Skeletal muscle tissue (tissue), 4 donors: ENCODE data around the gene RBPJL. TPM values are rescaled to one million over a fixed set of nuclear protein-coding genes. Genes with fewer than 3 reads are reported as not detected.
A peak's percentile ranks its signal among the peaks of the same experiment; 100 is the strongest.
"Not testable (repeated sequence)": the region's sequence is repeated elsewhere in the genome, so short reads cannot be mapped to it uniquely, and the experiment has no call there.

Experiments
- H3K27ac ChIP-seq: one replicate; pipeline ENCODE4 v1.7.0; 2013; ENCODE audit warnings: mild to moderate bottlenecking, low read depth, low read length, inconsistent platforms
- H3K27me3 ChIP-seq, 3 donors: one replicate each; pipeline ENCODE4 v1.7.0; 2013; ENCODE audit warnings: low read length in 3 of 3; ENCODE audit not compliant: control insufficient read depth in 3 of 3, insufficient read depth in 3 of 3
- H3K36me3 ChIP-seq, 3 donors: one replicate each; pipeline ENCODE4 v1.7.0; 2013; ENCODE audit warnings: low read length in 3 of 3; ENCODE audit not compliant: control insufficient read depth in 3 of 3, insufficient read depth in 3 of 3
- H3K4me1 ChIP-seq, 3 donors: one replicate each; pipeline ENCODE4 v1.7.0; 2013; ENCODE audit warnings: low read length in 3 of 3, mild to moderate bottlenecking in 3 of 3; ENCODE audit not compliant: control insufficient read depth in 3 of 3, insufficient read depth in 3 of 3
- H3K4me3 ChIP-seq, 3 donors: one replicate each; pipeline ENCODE4 v1.7.0; 2013; ENCODE audit warnings: low read length in 3 of 3
- H3K9ac ChIP-seq, 3 donors: one replicate each; pipeline ENCODE4 v1.7.0; 2013; ENCODE audit warnings: low read length in 3 of 3, mild to moderate bottlenecking in 3 of 3, moderate library complexity in 2 of 3, low read depth in 1 of 3
- H3K9me3 ChIP-seq, 3 donors: one replicate each; pipeline ENCODE4 v1.7.0; 2013; ENCODE audit warnings: low read length in 3 of 3; ENCODE audit not compliant: control insufficient read depth in 3 of 3
- total RNA-seq: library from RNA; depleted of rRNA; stranded (reverse); fragments of >200 nt; gene quantifications from one replicate; pipeline ENCODE4 v1.2.3, GENCODE V29; 2014
- donor health status: Osteomylitis.

Gene RBPJL
- total RNA-seq, 1 donor from 2014 or later: not detected

- Histone ChIP-seq H3K27ac (peak overlapping the region; percentile 96), H3K9me3 (no peaks in the 10 kb centered on the region), H3K27me3 (no peaks in the 10 kb centered on the region), H3K36me3 (peaks cover 0 to 5% (median 0%) of the 10 kb centered on the region in 3 donors), H3K9ac (peak overlapping the region; percentile 97 to 98 (median 98)), H3K4me1 (peaks cover 57 to 65% (median 58%) of the 10 kb centered on the region in 3 donors), H3K4me3 (peak overlapping the region; percentile 73 to 91 (median 87))
Observed at GRCh38 chr20:45346291-45346718, 39.7 kb downstream of the RBPJL start.

- Histone ChIP-seq H3K27ac (peak overlapping the region; percentile 96), H3K4me3 (peak overlapping the region; percentile 73 to 91 (median 87)), H3K9ac (peak overlapping the region; percentile 97 to 98 (median 98)), H3K4me1 (peaks cover 52 to 59% (median 53%) of the 10 kb centered on the region in 3 donors), H3K36me3 (peaks cover 0 to 5% (median 0%) of the 10 kb centered on the region in 3 donors), H3K9me3 (no peaks in the 10 kb centered on the region), H3K27me3 (no peaks in the 10 kb centered on the region)
Observed at GRCh38 chr20:45346851-45347250, 40.2 kb downstream of the RBPJL start.

- Histone ChIP-seq H3K27ac (peak overlapping the region; percentile 96), H3K4me3 (peak overlapping the region; percentile 73 to 91 (median 87)), H3K36me3 (peaks cover 0 to 5% (median 0%) of the 10 kb centered on the region in 3 donors), H3K4me1 (peaks cover 47 to 54% (median 48%) of the 10 kb centered on the region in 3 donors), H3K27me3 (no peaks in the 10 kb centered on the region), H3K9me3 (no peaks in the 10 kb centered on the region), H3K9ac (peak overlapping the region; percentile 97 to 98 (median 98))
Observed at GRCh38 chr20:45347297-45347935, 40.8 kb downstream of the RBPJL start.

- peaks cover 40 to 46% (median 42%) of the 10 kb centered on the region in 3 donors for H3K4me1 ChIP-seq
- no peaks in the 10 kb centered on the region for H3K27me3 ChIP-seq
- H3K9ac ChIP-seq: peak within 1 kb of the TSS; percentile 97 to 98 (median 98)
- H3K27ac ChIP-seq: peak within 1 kb of the TSS; percentile 96
- H3K4me3 ChIP-seq: peak within 1 kb of the TSS; percentile 73 to 91 (median 87)
- no peaks in the 10 kb centered on the region for H3K9me3 ChIP-seq
- H3K36me3 ChIP-seq: peaks cover 0 to 5% (median 0%) of the 10 kb centered on the region in 3 donors
Observed at GRCh38 chr20:45347936-45348778, 41.5 kb downstream of the RBPJL start, which contains the start of gene SDC4. TSS of gene SDC4 (minus strand) at chr20:45348424. CDS start at chr20:45348384, 40 bp downstream.

- Histone ChIP-seq H3K9ac (no peak overlapping the region), H3K4me3 (no peak overlapping the region), H3K4me1 (peaks cover 22 to 37% (median 26%) of the 10 kb centered on the region in 3 donors), H3K9me3 (no peaks in the 10 kb centered on the region), H3K36me3 (peaks cover 0 to 5% (median 0%) of the 10 kb centered on the region in 3 donors), H3K27me3 (no peaks in the 10 kb centered on the region), H3K27ac (no peak overlapping the region)
Observed at GRCh38 chr20:45350217-45350616, 43.6 kb downstream of the RBPJL start.

- H3K36me3 ChIP-seq, H3K27me3 ChIP-seq, H3K4me3 ChIP-seq, H3K9me3 ChIP-seq, H3K9ac ChIP-seq, H3K27ac ChIP-seq: not testable (repeated sequence)
- H3K4me1 ChIP-seq: peaks cover 17 to 36% (median 20%) of the 10 kb centered on the region in 3 donors
Observed at GRCh38 chr20:45350795-45351194, 44.2 kb downstream of the RBPJL start.

- no peak overlapping the region for H3K27ac ChIP-seq
- no peaks in the 10 kb centered on the region for H3K9me3 ChIP-seq
- H3K27me3 ChIP-seq: no peaks in the 10 kb centered on the region
- H3K9ac ChIP-seq: no peak overlapping the region
- peaks cover 7 to 29% (median 15%) of the 10 kb centered on the region in 3 donors for H3K4me1 ChIP-seq
- H3K4me3 ChIP-seq: no peak overlapping the region
- no peaks in the 10 kb centered on the region for H3K36me3 ChIP-seq
Observed at GRCh38 chr20:45352729-45353128, 46.1 kb downstream of the RBPJL start.

GRCh38 chr20:45353746-45354145, 47.1 kb downstream of the RBPJL start:
- Histone ChIP-seq H3K9ac (no peak overlapping the region), H3K36me3 (no peaks in the 10 kb centered on the region), H3K4me1 (peaks cover 16 to 39% (median 22%) of the 10 kb centered on the region in 3 donors), H3K4me3 (no peak overlapping the region), H3K27ac (no peak overlapping the region), H3K9me3 (no peaks in the 10 kb centered on the region), H3K27me3 (no peaks in the 10 kb centered on the region)

- Histone ChIP-seq H3K9me3 (no peaks in the 10 kb centered on the region), H3K27ac (peak overlapping the region; percentile 61), H3K27me3 (no peaks in the 10 kb centered on the region), H3K4me3 (no peak overlapping the region), H3K9ac (peak overlapping the region in 2 of 3 donors; percentile 15 to 29), H3K36me3 (no peaks in the 10 kb centered on the region), H3K4me1 (peaks cover 24 to 48% (median 30%) of the 10 kb centered on the region in 3 donors)
Observed at GRCh38 chr20:45354423-45355208, 48.0 kb downstream of the RBPJL start.
